ENCODE data around the gene GPAT3. TPM values are rescaled to one million over a fixed set of nuclear protein-coding genes. Genes with fewer than 3 reads are reported as not detected.
A peak's percentile ranks its signal among the peaks of the same experiment; 100 is the strongest.

GPAT3 gene
- total RNA-seq, 1 donor = 0.36 TPM

GRCh38 chr4:83625821-83626220 is 89.9 kb downstream of the GPAT3 start:
- H4K20me1 ChIP-seq (ENCODE audit: insufficient read depth, low read length) = no peaks in the 10 kb centered on the region
- no peak overlapping the region for H2AFZ ChIP-seq (ENCODE audit: low read length)
- H3K4me2 ChIP-seq (ENCODE audit: insufficient read depth, low read length) = no peak overlapping the region
- H3K36me3 ChIP-seq (ENCODE audit: insufficient read depth, low read length) = no peaks in the 10 kb centered on the region
- peaks cover 6% of the 10 kb centered on the region for H3K9me3 ChIP-seq (ENCODE audit: low read depth, low read length)
- peaks cover 10% of the 10 kb centered on the region for H3K27me3 ChIP-seq (ENCODE audit: insufficient read depth, low read length)
- TF ChIP-seq CTCF (IDR thresholded peaks at IDR 0.05; ENCODE audit: extremely low read depth, low read depth, low read length) = no peak
- no peak overlapping the region for H3K27ac ChIP-seq (ENCODE audit: low read depth, low read length)
- peaks cover 3% of the 10 kb centered on the region for H3K4me1 ChIP-seq (ENCODE audit: insufficient read depth, low read length)
- H3K4me3 ChIP-seq (ENCODE audit: insufficient read depth, low read length) = no peak overlapping the region
- no peak for DNase-seq (ENCODE audit: insufficient read length, low spot score, missing footprints)
- H3K79me2 ChIP-seq (ENCODE audit: insufficient read depth, low read length) = no peaks in the 10 kb centered on the region

DNA sequence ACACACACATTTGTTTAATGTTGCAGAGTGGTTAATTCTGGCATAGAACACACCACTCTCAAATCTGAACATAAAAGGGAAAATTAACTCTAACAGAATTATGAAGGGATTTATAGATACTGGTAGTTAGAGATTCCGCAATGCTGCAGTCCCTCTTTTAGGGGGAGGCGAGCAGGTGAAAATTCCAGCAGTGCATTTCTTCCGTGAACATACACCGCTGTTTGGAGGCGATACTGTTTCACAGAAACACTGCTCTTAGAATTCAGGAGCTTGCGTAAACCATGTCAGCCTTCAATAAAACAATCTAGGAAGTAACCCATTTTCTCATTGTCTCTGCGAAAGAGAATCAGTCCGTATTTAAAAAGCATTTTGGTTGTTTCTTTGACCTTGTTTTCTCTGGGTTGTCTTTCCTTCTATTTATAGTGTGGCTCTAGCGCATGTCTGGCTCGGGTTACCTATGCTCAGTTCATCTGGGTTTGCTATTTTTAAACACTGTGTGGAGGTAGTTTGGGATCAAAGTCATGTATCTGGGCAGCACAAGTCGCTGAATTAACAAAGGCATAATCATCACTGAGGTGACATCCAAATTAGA is 90.4 kb downstream of the GPAT3 start:
- no peak for TF ChIP-seq CTCF (IDR thresholded peaks at IDR 0.05; ENCODE audit: extremely low read depth, low read depth, low read length)
- no peak overlapping the region for H3K27ac ChIP-seq (ENCODE audit: low read depth, low read length)
- peak overlapping the region; percentile 20 for H2AFZ ChIP-seq (ENCODE audit: low read length)
- no peak overlapping the region for H3K4me2 ChIP-seq (ENCODE audit: insufficient read depth, low read length)
- no peaks in the 10 kb centered on the region for H4K20me1 ChIP-seq (ENCODE audit: insufficient read depth, low read length)
- H3K4me3 ChIP-seq (ENCODE audit: insufficient read depth, low read length) = no peak overlapping the region
- H3K4me1 ChIP-seq (ENCODE audit: insufficient read depth, low read length) = peaks cover 3% of the 10 kb centered on the region
- H3K36me3 ChIP-seq (ENCODE audit: insufficient read depth, low read length) = no peaks in the 10 kb centered on the region
- DNase-seq (ENCODE audit: insufficient read length, low spot score, missing footprints) = no peak
- no peaks in the 10 kb centered on the region for H3K79me2 ChIP-seq (ENCODE audit: insufficient read depth, low read length)
- H3K9me3 ChIP-seq (ENCODE audit: low read depth, low read length) = peaks cover 6% of the 10 kb centered on the region
- H3K27me3 ChIP-seq (ENCODE audit: insufficient read depth, low read length) = peaks cover 10% of the 10 kb centered on the region

DNA sequence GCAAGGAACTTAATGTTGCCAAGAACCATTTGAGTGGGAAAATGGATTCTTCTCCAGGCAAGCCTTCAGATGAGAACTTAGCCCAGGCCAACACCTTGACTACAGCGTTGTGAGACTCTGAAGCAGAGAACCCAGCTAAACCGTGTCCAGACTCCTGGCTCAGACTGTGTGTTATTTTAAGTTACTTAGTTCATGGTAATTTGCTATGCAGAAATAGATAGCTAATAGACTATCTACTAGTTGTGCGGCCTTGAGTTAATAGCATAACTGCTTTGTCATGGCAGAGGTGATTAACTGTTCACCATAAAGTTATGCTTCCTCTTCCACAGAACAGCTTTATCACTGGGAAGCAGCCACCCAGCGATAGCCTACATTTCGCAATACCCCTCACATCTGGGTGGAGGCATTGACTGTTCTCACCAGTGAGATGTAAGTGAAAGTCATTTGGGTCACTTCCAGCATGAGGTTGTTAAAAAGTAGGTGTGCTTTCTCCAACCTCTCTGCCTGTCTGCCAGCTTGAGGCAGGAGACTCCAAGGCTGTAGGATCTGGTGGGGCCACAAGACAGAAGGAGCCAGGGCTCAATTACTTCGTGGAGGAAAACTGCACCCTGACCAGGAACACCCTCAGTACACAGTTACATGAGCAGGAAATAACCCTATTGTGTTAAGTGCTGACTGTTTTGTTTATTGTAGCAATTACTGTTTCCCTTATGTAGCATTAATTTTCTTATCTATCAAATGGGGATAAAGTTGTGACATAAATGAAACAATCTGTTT is 94.2 kb downstream of the GPAT3 start:
- H2AFZ ChIP-seq (ENCODE audit: low read length) = no peak overlapping the region
- no peaks in the 10 kb centered on the region for H3K36me3 ChIP-seq (ENCODE audit: insufficient read depth, low read length)
- H3K4me2 ChIP-seq (ENCODE audit: insufficient read depth, low read length) = no peak overlapping the region
- H3K27ac ChIP-seq (ENCODE audit: low read depth, low read length) = no peak overlapping the region
- no peak overlapping the region for H3K4me3 ChIP-seq (ENCODE audit: insufficient read depth, low read length)
- no peaks in the 10 kb centered on the region for H4K20me1 ChIP-seq (ENCODE audit: insufficient read depth, low read length)
- TF ChIP-seq CTCF (IDR thresholded peaks at IDR 0.05; ENCODE audit: extremely low read depth, low read depth, low read length) = no peak
- no peaks in the 10 kb centered on the region for H3K9me3 ChIP-seq (ENCODE audit: low read depth, low read length)
- DNase-seq (ENCODE audit: insufficient read length, low spot score, missing footprints) = peak; percentile 38
- H3K4me1 ChIP-seq (ENCODE audit: insufficient read depth, low read length) = peaks cover 3% of the 10 kb centered on the region
- H3K27me3 ChIP-seq (ENCODE audit: insufficient read depth, low read length) = peaks cover 13% of the 10 kb centered on the region
- no peaks in the 10 kb centered on the region for H3K79me2 ChIP-seq (ENCODE audit: insufficient read depth, low read length)

DNA sequence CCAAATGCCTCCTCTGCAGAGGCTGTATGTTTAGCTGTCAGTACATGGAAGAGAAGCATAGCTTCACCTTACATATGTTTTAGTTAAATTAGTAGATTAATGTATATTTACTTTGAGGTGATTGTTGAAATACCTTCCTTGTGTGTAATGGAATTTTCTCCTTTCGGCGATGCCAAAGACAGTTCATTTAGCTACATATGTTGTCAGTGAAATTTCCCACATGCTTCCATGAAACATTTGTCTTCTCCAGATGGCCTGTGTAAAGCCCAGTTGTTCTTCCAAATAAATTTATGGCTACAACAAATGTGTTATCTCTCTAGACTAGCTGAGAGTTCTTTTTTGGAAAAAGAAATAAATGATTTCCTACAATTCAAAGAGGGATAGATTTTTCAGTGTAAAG is 95.2 kb downstream of the GPAT3 start:
- Histone ChIP-seq H3K4me1 (ENCODE audit: insufficient read depth, low read length) (peaks cover 3% of the 10 kb centered on the region), H3K27ac (ENCODE audit: low read depth, low read length) (no peak overlapping the region), H2AFZ (ENCODE audit: low read length) (no peak overlapping the region), H3K4me3 (ENCODE audit: insufficient read depth, low read length) (no peak overlapping the region), H3K79me2 (ENCODE audit: insufficient read depth, low read length) (no peaks in the 10 kb centered on the region), H3K4me2 (ENCODE audit: insufficient read depth, low read length) (no peak overlapping the region), H3K36me3 (ENCODE audit: insufficient read depth, low read length) (no peaks in the 10 kb centered on the region), H4K20me1 (ENCODE audit: insufficient read depth, low read length) (no peaks in the 10 kb centered on the region), H3K27me3 (ENCODE audit: insufficient read depth, low read length) (peaks cover 13% of the 10 kb centered on the region), H3K9me3 (ENCODE audit: low read depth, low read length) (no peaks in the 10 kb centered on the region)
- DNase-seq (ENCODE audit: insufficient read length, low spot score, missing footprints) = peak; percentile 38
- no peak for TF ChIP-seq CTCF (IDR thresholded peaks at IDR 0.05; ENCODE audit: extremely low read depth, low read depth, low read length)

Data from osteoblast (primary cell).